Islet precursor cell (in vitro differentiated cells): ENCODE results near the gene PANK2.
"Not testable (repeated sequence)": the region's sequence is repeated elsewhere in the genome, so short reads cannot be mapped to it uniquely, and the experiment has no call there.

Experiments
- DNase-seq: peaks from one replicate; pipeline ENCODE4 v3.0.0-alpha.2; 2018

The PANK2 gene

DNA sequence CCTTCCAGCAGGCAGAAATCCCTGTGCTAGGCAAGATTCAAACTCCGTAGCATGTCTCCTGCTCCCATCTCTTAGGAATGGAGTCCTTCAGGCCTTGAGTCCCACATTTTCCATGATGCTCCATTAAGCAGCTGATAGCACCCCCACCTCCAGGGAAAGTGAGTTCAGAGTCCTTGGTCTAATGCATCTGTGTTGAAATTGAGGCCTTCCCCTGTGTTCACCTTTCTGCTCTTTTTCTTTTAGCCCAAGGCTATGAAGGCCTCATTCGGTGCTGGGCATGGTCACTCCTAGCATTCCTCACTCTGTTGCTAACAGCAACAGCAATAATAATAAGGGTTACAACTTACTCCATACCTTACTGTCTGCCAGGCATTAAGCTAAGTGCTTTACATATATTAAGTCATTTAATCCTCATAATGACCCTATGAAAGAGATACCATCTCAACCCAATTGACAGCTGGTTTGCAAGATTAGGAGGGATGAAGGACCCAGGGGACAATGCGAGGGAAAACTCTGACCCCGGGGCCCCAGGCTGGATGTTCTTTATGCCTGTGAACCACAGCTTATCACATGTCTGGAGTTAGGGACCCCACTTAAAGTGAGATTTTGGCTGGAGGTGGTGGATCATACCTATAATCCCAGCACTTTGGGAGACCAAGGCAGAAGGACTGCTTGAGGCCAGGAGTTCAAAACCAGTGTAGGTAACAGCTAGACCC is 17.5 kb upstream of the PANK2 start:
- DNase-seq = peak; percentile 67

DNA sequence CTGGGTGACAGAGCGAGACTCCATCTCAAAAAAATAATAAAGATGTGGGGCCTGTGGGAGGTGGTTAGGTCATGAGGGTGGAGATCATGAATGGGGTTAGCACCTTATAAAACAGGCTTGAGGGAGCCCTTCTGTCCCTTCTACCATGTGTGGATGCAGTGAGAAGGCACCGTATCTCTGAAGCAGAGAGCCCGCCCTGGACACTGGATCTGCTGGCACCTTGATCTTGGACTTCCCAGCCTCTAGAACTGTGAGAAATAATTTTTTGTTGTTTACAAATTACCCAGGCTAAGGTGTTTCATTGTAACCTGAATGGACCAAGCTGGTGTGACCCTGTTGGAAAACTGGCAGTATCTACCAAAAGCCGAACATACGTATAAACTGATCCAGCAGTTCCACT is 15.7 kb upstream of the PANK2 start:
- DNase-seq = no peak

DNA sequence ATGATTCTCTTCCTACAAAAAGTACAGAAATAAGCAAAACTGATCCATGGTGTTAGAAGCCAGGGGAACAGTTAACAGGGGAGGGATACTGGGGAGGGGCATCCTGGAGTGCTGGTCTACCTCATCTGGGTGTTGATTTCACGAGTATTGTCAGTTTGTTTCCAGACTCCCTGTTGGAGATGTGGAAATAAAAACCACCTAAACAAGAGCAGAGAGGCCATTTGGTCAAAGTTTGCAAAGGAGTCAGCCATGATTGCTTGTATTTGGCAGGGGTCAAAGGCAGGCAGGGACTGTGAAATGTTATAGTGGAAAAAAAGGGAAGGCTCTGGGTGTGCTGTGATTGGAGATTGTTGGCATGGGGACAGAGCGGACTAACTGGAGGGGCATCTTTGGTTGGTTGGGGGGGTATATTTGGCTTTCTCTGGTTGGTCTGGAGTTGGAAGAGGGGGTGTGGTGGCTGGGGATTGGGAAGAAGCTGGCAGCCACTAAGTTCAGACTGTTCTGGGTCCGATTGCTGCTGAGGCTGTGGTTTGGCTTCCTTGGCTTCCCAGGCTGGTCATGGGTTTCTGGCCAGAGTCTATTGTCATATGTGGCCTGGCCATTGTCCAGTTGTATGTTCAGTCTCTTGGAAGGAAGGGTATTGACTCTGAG is 14.9 kb upstream of the PANK2 start:
- no peak for DNase-seq

DNA sequence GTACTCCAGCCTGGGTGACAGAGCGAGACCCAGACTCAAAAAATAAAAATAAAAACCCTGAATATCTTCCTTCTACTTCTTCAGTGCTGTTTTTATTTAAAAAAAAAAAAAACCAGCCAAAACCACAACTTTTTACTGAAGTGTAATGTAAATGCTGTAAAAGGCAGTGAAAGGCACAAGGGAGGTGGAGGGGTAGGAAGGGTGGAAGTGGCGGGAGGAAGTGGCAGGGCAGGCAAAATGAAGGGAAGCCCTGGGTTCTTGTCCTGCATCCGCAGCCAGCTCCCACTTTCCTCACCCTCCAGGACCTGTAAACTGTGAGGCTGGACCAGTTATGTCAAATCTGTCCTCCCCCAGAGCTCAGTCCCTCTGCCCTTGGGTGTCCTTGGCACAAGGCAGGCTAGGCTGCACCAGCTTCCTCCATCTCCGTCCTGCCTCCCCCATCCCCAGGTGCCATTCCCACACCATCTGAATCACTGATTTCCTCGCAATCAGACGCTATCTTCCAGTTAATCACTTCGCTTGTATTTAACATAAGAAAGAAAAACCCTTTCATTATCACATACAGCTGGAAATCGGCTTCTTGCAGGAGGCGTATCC is 13.7 kb upstream of the PANK2 start:
- no peak for DNase-seq

DNA sequence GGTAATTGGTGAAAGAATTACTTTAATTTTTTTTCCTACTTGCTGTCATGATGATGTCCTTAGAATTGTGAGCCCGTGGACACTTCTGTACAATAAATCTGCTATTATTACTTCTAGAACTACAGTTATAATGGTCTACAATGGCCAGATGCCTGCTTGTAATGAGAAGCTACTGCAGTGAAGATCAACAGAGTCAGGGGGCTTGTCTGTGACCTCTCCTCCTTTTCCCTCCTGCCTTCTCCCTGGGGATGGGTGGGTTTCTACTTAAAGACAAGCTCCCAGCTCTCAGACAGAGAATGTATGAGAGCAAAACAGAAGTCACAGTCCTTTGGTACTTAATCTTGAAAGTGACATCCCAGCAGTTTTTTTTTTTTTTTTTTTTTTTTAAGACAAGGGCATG is 13.2 kb upstream of the PANK2 start:
- no peak for DNase-seq

DNA sequence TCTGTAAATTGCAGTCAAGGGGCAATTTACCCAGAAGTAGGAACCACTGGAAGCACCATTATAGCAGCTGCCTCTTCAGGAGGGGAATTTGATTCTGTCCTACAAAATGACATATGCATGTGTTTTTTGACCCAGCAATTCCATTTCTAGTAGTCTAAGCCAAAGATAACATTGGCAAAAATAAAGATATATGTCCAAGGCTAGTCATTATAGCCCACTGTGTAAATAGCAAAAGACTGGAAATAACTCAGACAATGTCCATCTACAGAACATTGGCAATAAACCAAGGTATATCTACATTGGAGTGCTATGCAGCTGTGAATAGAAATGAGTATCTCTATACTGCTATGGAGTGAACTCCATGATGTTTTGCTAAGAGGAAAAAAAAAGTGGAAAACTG is 12.5 kb upstream of the PANK2 start:
- no peak for DNase-seq

DNA sequence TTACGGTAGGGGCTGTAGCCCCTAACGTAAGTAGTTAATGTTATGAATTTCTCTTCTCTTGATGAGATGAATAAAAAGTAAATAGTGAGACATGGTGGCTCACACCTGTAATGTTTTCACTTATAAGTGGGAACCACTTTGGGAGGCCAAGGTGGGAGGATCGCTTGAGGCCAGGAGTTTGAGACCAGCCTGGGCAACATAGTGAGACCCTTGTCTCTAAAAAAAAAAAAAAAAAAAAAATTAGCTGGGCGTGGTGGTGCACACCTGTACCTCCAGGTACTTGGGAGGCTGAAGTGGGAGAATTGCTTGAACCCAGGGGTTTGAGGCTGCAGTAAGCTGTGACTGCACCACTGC is 10.3 kb upstream of the PANK2 start:
- not testable (repeated sequence) for DNase-seq

DNA sequence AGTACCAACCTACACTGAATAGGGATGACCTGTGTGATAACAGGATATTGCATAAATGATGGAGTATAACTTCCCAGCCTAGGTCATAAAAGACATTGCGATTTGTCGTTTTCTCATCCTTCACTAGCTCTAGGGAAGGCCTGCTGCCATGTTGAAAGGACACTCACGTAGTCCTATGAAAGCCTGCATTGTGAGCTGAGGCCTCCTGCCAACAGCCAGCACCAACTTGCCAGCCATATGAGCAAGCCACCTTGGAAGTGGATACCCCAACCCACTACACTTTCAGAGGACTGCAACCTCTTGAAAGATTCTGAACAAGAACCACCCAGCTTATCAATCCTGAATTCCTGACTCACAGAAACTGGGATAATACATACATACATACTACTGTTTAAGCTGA is 3.5 kb upstream of the PANK2 start:
- DNase-seq = no peak

DNA sequence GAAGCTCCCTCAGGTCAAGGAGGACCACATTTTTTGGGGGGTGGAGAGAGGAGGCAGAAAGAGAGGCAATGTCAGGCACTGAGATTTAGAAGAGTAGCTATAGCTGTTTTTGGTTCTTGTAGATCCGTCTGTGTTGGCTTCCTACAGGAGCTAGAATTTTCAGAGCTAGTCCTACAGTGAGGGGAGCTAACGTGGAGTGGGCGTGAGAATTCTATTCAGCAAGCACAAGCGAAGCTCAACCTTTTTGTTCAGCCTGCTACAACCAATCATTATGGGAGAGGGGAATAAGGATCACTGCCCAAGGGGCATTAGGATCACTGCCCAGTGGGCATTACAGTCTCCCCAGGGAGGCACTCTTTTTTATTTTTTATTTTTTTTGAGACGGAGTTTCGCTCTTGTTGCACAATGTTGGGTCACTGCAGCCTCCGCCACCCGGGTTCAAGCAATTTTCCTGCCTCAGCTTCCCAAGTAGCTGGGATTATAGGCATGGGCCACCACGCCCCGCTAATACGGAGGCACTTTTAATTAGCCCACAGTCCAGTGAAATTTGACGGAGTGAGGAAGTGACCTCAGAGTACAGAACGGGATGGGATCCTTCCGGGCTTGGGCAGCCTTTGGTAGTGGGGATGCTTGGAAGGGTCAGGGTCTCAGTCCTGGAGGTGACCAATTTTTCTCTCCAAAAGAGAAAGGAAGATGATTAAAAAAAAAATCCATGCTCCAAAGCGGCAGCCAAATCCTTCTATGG is 1.1 kb upstream of the PANK2 start:
- DNase-seq = no peak

DNA sequence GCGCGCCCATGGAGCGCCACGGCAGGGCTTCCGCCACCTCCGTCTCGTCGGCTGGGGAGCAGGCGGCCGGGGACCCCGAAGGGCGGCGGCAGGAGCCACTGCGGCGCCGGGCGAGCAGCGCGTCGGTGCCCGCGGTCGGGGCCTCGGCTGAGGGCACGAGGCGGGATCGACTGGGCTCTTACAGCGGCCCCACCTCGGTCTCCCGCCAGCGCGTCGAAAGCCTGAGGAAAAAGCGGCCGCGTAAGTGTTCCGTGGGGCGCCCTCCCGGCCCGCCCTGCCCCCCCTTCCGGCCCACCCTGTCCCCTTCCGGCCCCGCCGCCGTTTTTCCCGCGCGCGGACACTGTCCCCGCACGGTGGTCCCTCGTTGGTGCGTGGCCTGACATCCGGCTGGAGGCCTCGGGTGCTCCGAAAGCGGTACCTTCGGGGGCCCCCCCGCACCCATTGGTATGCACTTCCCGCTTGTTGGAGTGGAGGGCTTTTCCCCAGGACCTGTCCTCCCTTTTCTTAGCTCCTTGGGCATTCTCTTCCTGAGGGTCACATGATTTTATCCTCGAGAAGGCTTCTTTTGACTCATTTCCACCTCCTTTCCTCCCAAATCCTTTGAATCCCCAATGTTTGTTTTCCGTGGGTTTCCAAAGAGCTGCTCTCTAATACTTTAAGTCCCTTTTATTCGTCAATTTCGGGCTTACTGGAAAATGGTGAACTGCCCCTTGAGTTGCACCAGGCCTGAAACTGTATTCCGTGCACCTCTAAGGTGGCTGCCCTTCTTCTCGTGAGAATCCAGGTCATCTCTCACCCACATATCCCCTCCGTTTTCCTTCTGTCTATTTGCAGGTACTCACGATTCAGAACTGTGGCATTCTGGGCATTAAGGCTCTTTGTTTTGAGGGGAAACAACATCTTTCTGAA is 556 bp downstream of the PANK2 start:
- DNase-seq = no peak

DNA sequence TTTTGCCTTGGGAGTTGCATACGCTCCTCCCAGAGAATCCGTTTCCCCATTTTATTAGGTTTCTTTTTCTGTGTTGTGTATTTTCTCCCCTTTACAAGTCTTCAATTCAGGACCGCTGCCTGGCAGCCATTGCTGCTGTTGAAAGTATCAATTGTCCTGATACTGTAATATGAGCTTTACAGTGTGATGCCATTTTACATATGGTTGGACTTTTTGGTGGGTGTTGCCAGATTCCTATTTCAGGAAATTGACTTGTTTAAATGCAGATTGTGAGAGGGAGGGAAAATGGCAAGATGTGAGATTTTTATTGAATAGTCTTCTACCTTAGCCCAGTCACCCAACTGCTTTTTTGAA is 1.2 kb downstream of the PANK2 start:
- DNase-seq = no peak

DNA sequence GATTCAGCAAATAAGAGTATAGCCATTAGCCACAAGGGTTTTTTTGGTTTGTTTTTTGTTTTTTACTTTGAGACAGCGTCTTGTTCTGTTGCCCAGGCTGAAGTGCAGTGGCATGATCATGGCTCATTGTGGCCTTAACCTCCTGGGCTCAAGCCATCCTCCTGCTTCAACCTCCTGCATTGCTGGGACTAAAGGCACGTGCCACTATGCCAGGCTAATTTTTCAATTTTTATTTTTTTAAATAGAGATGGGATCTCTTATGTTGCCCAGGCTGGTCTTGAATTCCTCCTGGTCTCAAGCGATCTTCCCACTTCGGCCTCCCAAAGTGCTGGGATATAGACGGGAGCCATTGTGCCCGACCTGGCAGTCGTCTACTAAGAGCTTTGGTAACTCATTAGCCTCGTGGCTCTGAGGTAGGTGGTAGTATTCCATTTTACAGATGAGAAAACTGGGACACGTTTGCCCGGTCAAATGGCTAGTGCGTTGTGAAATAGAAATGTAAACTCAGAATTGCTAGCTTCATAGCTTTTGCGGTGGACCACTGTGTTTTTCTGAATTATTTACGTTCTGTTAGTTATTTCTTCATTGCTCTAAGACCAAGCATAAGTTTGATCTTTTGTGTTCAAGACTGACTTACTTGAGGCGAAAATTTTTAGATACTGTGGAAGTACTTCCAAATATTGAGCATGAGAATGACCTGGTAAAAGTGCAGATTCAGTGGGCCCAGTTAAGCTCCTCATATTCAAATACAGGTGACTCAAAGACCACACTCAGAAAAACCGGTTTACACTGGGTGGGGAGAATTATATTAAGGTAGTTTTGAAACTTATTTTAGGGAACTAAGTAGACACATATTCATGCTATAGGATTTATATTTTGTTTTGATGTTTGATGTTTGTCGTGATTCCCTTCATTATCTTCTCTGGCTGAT is 2.1 kb downstream of the PANK2 start:
- no peak for DNase-seq

DNA sequence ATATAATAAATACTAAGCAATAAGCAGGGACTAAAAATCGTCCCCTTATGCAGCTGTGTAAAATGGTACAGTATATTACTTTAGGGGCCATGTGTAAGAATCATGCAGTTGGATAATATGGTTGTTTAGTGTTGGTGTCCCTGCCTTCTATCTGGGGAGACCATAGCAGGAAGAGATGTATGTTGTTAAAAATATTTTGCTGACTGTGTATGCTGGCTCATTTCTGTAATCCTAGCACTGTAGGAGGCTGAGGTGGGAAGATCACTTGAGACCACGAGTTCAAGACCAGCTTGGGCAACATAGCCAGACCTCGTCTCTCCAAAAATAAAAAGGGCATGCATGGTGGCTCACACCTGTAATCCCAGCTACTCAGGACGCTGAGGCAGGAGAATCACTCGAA is 5.6 kb downstream of the PANK2 start:
- no peak for DNase-seq

DNA sequence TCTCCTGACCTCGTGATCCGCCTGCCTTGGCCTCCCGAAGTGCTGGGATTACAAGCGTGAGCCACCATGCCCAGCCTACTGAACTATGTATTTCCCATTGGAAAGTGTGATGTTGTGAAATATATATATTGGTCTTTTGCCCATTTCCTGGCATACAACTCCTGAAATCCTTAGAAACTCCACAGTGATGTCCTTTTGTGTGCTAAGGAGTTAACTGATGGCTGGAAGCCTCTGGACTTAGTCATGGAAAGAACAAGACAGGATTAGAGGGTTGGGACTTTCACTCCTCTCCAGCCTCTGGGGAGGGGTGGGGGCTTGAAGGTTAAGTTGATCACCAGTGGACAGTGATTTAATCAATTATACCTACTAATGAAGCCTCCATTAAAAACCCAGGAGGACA is 7.1 kb downstream of the PANK2 start:
- no peak for DNase-seq

DNA sequence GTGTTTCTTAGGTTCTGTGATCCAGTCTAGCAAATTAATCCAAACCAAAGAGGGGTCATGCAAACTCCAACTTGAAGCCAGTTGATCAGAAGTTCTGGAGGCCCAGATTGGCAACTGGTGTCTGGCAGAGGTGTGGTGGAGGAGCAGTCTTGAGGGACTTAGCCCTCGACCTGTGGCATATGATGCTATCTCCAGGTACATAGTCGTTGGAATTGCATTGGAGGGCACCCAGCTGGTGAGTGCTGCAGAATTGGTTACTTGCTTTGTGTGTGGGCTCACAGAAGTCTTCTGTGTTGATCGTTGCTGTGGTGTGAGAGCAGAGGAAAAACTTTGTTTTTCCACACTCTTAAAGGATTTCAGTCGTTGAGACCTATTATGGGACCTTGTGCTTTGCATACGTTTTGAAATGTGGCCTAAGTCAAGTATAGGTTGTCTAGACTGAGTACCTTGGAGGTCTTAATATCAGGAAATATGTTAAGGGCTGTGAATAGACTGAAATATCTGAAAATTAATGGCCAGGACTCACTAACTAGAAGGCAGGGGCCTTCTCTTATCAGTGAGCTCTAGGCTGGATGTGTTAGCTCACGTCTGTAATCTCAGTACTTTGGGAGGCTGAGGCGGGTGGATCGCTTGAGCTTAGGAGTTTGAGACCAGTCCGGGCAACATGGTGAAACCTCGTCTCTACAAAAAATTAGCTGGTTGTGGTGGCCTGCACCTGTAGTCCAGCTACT is 7.8 kb downstream of the PANK2 start:
- no peak for DNase-seq

DNA sequence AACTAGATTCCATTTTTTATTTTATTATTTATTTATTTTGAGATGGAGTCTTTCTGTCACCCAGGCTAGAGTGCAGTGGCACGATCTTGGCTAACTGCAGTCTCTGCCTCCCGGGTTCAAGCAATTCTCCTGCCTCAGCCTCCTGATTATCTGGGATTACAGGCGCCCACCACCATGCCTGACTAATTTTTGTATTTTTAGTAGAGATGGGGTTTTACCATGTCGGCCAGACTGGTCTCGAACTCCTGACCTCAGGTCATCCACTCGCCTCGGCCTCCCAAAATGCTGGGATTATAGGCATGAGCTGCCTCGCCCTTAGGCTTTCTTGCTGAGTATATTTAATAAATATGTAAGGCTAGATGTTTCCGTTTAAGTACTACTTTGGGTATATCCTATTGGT is 9.0 kb downstream of the PANK2 start:
- not testable (repeated sequence) for DNase-seq

DNA sequence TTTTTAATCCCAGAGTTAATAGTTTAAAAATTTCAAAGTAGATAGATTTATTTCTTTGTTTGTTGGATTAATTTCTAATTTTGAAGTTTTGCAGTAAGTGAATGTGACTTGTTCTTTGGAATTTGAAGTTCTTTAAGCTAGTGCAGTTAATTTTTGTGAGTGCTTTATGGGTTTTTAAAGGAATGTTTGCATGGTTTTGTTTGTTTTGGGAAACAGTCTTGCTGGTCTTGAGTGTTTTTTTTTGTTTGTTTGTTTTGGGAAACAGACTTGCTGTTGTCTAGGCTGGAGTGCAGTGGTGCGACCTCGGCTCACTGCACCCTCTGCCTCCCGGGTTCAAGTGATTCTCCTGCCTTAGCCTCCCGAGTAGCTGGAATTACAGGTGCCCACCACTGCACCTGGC is 9.5 kb downstream of the PANK2 start:
- no peak for DNase-seq

DNA sequence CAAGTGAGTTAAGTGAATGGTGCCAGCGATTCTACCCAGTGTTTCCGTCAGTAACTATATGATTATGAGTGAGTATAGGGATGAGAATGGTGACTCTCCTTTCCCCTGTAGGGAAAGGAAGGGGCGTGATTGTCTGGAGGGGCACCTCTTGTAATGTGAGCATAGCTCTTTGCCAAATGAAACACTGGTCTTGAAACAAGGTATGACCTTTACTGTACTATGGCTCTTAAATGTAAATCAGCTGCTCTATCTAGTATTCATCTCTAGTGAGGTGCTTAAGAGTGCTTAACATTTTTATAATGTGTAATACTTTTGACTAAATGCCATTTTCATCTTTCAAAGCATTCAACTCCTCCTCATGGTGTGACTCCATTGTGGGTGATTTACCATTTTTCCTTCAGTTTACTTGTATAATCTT is 11.0 kb downstream of the PANK2 start:
- DNase-seq = no peak

DNA sequence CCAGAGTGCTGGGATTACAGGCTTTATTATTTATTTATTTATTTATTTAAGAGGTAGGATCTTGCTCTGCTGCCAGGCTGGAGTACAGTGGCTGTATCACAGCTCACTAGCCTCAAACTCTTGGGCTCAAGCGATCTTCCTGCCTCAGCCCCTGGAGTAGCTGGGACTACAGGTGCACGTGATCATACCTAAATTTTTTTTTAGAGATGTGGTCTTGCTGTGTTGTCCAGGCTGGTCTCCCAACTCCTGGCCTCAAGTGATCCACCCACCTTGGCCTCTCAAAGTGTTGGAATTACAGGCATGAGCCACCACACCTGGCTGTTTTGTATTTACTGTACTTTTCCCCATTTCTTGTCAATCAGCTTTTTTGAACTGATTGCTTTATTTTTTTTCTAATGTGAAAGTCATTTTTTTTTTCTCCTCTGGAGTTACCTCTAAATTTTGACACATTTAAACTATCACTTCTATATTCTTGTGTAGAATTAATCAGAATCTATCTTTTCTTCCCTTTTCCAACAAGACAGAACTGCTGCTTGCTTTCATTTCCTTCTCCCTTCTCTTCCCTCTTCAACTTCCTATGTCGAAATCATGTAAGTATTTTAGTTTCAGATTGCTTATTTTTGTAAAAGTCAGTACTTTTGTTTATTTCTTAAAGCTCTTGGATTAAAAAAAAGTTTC is 12.0 kb downstream of the PANK2 start:
- no peak for DNase-seq

DNA sequence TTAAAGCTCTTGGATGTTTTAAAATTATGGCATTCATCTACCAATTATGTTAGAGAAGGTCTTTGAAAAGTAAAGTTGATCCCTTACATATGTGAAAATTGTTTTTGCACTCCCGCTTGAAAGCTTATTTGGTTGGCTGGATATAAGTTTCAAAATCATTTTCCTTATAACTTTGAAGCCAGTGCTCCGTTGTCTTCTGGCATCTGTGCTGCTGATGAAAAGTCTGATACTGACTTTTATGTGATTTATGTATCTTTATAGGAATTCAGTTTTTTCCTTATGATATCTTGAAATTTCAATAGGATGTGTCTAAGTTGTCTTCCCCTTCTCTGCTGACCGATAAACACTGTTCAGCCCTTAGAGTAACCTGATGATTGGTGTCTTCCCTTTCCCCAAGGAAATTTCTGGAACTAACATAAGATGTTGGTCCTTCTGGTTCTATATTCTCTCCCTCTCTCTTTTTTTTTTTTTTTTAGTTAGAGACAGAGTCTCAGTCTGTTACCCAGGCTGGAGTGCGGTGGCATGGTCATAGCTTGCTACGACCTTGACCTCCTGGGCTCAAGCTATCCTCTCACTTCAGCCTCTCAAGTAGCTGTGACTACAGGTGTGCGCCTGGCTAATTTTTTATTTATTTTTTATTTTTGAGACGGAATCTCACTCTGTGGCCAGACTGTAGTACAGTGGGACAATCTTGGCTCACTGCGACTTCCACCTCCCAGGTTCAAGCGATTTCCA is 12.7 kb downstream of the PANK2 start:
- no peak for DNase-seq
